ENCODE results near the gene DNAH11. TPM values are rescaled to one million over a fixed set of nuclear protein-coding genes. Genes with fewer than 3 reads are reported as not detected.
"Not testable (repeated sequence)": the region's sequence is repeated elsewhere in the genome, so short reads cannot be mapped to it uniquely, and the experiment has no call there.

The DNAH11 gene
- under 0.01 TPM for total RNA-seq

DNA sequence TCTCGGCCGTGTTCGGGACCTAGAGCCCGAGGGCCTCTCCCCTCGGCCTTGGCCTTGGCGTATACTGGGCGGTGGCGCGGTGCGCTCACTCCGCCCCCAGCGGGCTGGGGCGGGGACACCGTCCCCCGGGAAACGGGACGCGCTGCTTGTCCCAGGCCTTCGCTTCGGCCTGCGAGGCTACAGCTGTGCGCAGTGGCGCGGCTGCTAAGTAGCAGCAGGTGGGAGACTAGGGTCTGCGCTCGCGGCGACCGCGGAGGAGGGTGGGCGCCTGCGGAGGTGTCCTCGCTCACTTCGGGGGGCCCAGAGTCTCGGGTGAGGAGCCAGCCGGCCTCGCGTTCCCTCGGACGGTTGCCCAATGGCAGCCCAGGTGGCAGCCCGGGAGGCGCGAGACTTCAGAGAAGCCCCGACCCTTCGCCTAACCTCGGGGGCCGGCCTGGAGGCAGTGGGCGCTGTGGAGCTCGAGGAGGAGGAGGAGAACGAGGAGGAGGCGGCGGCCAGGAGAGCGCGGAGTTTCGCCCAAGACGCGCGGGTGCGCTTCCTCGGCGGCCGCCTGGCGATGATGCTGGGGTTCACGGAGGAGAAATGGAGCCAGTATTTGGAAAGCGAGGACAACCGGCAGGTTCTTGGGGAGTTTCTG is at the start of gene DNAH11:
DNAH11 (plus strand) TSS at position 149 of the 637 bp plus-strand sequence; CDS start at position 356, 207 bp downstream.
- DNase-seq (ENCODE audit: low read depth in 2 of 3, low spot score in 2 of 3) = peak in 2 of 3 donors; percentile 24 to 33

DNA sequence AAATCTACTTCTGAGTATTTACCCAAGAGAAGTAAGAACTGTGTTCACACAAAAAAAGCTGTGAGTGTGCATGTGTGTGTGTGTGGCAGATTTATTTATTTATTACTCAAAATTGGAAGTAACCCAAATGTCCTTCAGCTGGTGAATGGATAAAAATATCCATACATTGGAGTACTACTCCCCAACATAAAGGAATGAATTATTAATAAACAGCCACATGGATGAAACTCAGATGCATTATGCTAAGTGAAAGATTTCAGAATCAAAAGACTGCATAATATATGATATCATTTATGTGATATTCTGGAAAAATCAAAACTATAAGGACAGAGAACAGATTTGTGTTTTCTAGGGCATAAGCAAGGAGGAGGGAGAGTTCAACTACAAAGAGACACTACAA is 47.1 kb upstream of the DNAH11 start:
- no peak for DNase-seq (ENCODE audit: low read depth in 2 of 3, low spot score in 2 of 3)

DNA sequence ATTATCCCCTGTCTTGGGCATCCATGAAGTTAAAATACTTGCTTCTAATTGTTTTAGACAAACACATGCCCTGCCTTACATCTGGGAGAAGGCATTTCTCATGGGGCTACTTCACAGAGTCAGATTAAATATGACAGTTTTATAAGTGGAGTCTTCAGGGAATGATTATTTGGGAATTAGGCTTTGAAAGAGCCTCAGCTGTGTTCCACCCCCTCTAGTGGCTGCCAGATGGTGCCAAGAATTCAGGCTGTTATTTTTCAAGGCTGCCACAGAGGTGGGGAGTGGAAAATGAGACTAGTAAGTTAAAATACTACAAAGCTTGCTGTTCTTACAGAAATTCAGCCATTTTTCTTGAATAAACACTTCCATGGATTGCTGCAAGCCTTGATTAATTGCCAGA is 45.8 kb upstream of the DNAH11 start:
- DNase-seq (ENCODE audit: low read depth in 2 of 3, low spot score in 2 of 3) = no peak

DNA sequence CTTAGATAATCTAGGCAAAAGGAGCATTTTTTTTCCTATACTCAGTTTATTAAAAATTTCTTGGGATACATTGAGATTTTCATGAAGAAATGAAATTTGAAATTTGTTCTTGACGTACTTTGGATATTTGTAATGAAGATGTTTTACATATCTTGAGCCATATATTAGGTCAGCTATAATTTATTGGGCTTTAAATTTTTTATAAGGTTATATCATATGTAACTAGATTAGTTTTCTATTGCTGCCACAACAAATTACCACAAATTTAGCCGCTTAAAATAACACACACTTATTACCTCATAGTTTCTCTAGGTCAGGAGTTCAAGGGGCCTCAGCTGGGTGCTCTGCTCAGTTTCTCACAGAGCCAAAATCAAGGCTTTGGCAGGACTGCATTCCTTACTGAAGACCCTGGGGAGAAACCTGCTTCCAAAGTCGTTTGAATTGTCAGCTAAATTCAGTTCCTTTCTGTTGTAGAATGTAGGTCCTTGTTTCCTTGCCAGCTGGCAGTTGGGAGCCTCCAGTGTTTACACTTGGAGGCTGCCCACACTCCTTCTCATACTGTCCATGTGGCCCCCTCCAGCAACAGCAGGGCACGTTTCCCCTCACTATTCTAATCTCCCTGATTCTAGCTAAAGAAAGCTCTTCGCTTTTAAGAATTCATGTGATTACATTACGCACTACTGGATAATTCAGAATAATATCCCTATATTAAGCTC is 42.6 kb upstream of the DNAH11 start:
- no peak for DNase-seq (ENCODE audit: low read depth in 2 of 3, low spot score in 2 of 3)

- no peak for DNase-seq (ENCODE audit: low read depth in 2 of 3, low spot score in 2 of 3)
These were observed 38.8 kb upstream of the DNAH11 start for GRCh38 chr7:21504021-21504420.

DNA sequence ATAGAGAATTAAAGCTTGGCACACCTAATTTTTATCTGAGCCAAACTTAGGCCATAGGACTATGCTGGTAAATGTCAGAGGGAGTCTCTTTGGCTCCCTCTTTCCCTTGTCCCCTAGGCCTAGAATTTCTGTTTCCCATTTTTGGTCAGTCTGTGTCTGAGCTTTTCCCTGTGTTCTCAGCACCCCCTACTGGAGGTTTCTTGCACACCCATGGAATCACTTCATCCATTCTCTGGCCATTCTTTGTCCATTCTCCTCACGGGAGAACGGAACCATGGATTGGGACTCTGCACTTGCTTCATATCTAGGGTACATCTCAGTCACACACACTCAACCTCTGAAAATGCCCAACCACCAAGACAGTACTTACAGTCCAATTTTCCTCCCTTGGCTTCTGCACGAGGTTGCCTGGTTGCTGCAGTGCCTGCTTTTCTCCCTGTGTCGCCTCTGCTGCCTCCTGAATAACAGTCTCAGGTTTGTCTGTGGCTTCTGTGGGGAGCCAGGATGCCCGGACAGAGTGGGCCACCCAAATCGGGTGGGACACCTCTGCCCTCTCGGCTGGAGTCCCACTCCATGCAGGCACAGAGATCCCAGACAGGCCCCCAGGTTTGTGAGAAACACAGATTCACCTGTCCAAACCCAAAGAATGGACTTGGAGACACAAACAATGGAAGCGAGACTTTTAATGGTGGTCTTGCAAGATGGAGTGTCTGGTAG is 35.1 kb upstream of the DNAH11 start:
- peak; percentile 2 to 44 (median 18) for DNase-seq (ENCODE audit: low read depth in 2 of 3, low spot score in 2 of 3)

DNA sequence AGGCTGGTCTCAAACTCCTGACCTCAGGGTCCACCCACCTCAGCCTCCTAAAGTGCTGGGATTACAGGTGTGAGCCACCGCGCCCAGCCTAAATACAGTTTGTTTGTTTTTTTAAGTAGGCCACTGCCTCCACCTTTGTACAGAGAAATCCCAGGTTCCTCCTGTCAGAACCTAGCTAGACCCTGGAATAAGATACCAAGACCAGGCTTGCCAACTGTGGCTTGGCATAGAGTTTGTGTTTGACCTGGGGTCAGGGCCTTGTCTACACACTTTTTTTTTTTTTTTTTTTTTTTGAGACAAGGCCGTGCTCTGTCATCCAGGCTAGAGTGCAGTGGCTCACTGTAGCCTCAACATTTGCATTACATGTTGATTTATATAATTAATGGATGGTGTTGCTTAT is 34.3 kb upstream of the DNAH11 start:
- no peak for DNase-seq (ENCODE audit: low read depth in 2 of 3, low spot score in 2 of 3)

DNA sequence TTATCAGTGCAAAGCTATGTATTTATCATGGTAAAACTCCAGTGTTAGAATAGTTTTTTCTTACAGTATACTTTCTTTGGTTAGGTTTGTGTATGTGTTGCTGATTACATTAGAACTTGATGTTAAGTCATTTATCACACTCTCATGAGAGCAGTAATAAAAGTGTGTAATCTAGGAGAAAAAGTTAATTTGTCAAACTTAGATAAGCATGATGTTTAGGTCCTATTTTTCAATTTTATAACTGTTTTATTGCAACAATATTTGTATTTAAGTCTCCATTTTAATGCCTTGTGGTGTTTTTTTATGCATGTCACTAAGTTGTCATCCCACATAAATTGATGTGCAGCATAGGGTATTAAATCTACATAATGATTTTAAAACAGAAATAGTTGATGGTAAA is 28.8 kb upstream of the DNAH11 start:
- DNase-seq (ENCODE audit: low read depth in 2 of 3, low spot score in 2 of 3) = no peak

DNA sequence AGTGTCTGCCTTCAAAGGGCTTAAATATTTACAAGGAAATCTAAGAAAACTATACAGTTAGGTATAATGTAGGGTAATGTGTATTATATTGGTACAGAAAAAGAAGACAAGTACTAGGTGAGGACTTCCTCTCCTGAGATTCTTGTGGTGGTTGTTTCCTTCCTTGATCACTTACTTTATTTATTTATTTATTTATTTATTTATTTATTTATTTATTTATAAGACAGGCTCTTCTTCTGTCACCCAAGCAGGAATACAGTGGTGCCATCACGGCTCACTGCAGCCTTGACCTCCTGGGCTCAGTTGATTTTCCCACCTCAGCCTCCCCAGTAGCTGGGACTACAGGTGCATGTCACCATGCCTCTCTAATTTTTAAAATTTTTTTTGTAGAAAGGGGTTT is 18.2 kb upstream of the DNAH11 start:
- DNase-seq (ENCODE audit: low read depth in 2 of 3, low spot score in 2 of 3) = no peak

GRCh38 chr7:21526007-21526406 is 16.8 kb upstream of the DNAH11 start:
- peak in 2 of 3 donors; percentile 1 to 35 for DNase-seq (ENCODE audit: low read depth in 2 of 3, low spot score in 2 of 3)

DNA sequence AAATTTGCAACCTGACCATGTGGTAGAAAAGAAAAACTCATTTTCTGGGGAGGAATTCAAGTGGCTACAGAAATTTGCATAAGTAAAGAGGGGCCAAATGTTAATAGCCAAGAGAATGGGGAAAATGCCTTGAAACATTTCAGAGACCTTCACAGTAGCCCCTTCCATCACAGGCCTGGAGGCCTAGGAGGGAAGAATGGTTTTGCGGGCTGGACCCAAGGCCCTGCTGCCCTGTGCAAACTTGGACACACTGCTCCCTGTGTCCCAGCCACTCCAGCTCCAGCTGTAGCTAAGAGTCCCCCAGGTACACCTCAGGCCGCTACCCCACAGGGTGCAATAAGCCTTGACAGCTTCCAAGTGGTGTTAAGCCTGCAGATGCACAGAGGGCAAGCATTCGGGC is 16.4 kb upstream of the DNAH11 start:
- no peak for DNase-seq (ENCODE audit: low read depth in 2 of 3, low spot score in 2 of 3)

GRCh38 chr7:21532485-21532884 is 10.4 kb upstream of the DNAH11 start:
- DNase-seq (ENCODE audit: low read depth in 2 of 3, low spot score in 2 of 3) = peak in 2 of 3 donors; percentile 1 to 11

- not testable (repeated sequence) for DNase-seq (ENCODE audit: low read depth in 2 of 3, low spot score in 2 of 3)
These were observed 9.2 kb upstream of the DNAH11 start for GRCh38 chr7:21533646-21534045.

- DNase-seq (ENCODE audit: low read depth in 2 of 3, low spot score in 2 of 3) = not testable (repeated sequence)
These were observed 6.3 kb upstream of the DNAH11 start for GRCh38 chr7:21536445-21537118.

DNA sequence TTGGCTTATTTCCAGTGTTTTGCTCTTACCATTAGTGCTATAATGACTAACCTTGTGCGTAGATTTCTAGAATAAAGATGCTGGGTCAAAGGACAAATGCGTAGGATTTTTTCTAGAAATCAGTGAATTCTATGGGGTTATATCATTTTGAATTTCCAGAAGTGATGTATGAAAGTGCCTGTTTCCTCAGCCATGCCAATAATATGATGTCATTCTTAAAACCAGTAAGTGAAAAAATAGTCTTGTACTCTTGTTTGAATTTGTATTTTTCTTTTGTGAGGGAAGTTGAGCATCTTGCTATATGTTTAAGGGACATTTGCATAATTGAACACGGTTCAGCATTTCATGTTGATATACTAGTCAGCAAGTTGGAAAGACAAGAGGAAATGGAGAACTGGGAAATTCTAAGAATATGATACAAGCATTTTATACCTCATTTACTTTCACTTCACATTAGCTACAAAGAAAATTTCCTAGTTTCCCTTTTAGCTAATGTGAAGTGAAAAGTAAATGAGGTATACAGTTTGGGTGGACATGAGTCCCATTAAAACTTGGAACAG is 3.8 kb upstream of the DNAH11 start:
- no peak for DNase-seq (ENCODE audit: low read depth in 2 of 3, low spot score in 2 of 3)

- peak in 1 of 3 donors; percentile 39 for DNase-seq (ENCODE audit: low read depth in 2 of 3, low spot score in 2 of 3)
These were observed 876 bp downstream of the DNAH11 start for GRCh38 chr7:21543528-21544302.

DNA sequence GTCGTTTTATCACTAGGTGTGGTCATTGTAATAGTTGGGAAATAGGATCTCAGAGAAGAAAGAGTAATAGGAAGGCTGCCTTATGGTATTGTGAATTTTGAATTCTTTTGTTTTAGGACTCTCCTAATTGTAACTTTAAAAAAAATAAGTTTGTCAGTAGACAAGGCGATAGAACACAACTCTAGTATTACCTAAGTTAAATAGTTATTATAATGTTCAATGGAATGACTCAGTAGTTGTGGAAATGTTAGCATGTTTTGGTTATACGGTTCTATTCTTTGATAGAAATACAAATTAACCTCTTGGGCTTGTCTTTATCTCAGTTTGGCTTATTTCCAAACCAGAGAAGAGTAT is 1.4 kb downstream of the DNAH11 start:
- no peak for DNase-seq (ENCODE audit: low read depth in 2 of 3, low spot score in 2 of 3)

- DNase-seq (ENCODE audit: low read depth in 2 of 3, low spot score in 2 of 3) = no peak
These were observed 1.9 kb downstream of the DNAH11 start for GRCh38 chr7:21544715-21545114.

DNA sequence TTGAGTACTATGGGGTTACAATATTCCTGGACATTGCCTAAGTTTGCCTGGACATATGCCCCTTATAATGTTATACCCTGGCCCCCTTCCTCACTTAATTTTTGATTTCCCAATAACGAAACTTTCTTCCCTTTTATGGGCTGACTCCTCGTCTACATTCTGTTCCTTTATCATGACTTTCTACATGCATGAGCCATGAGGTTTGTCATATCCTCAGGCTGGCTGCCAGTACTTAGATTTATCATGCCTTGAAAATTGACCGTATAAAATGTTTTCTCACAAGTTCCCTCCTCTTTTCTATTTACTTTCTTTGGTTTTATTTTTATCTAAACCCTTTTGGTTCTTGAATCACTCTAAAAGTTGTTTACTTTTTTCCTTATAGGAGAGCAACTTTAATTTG is 4.7 kb downstream of the DNAH11 start:
- no peak for DNase-seq (ENCODE audit: low read depth in 2 of 3, low spot score in 2 of 3)

GRCh38 chr7:21548491-21548890 is 5.7 kb downstream of the DNAH11 start:
- DNase-seq (ENCODE audit: low read depth in 2 of 3, low spot score in 2 of 3) = no peak

All from hematopoietic multipotent progenitor cell (in vitro differentiated cells).